ENCODE measurements around the gene PNO1.
A peak's percentile ranks its signal among the peaks of the same experiment; 100 is the strongest.

The PNO1 gene

GRCh38 chr2:68189991-68190784, 32.5 kb downstream of the PNO1 start:
- H3K4ac ChIP-seq (ENCODE audit: low read depth, low read length): no peak overlapping the region
- no peak overlapping the region for H2BK120ac ChIP-seq (ENCODE audit: low read depth, low read length)
- no CpG with 5 or more reads among the region's 15 CpGs for WGBS (ENCODE audit: extremely low coverage, insufficient coverage, low lambda C conversion rate)
- no peak for DNase-seq
- peaks cover 12% of the 10 kb centered on the region for H3K79me2 ChIP-seq (ENCODE audit: control insufficient read depth, insufficient read depth, low read length)
- no peak overlapping the region for H4K5ac ChIP-seq (ENCODE audit: low read length)
- no peak overlapping the region for H3K4me2 ChIP-seq (ENCODE audit: low read length)
- H3K4me3 ChIP-seq (ENCODE audit: low read length): no peak overlapping the region
- H3K9ac ChIP-seq (ENCODE audit: low read length): no peak overlapping the region
- no peaks in the 10 kb centered on the region for H3K36me3 ChIP-seq (ENCODE audit: control insufficient read depth, insufficient read depth, low read length)
- no peak overlapping the region for H3K56ac ChIP-seq (ENCODE audit: low read length)
- H3K27me3 ChIP-seq (ENCODE audit: insufficient read depth, low read length, poor library complexity): peaks cover 1% of the 10 kb centered on the region
- no peak overlapping the region for H3K18ac ChIP-seq (ENCODE audit: low read length)
- no peak overlapping the region for H2AK5ac ChIP-seq (ENCODE audit: low read length)
- H4K8ac ChIP-seq (ENCODE audit: low read depth, low read length): no peak overlapping the region
- H3K27ac ChIP-seq (ENCODE audit: low read depth, low read length): no peak overlapping the region
- H3K79me1 ChIP-seq (ENCODE audit: low read length): peaks cover 6% of the 10 kb centered on the region
- peaks cover 3% of the 10 kb centered on the region for H3K4me1 ChIP-seq (ENCODE audit: control insufficient read depth, low read depth, low read length)
- H3K23ac ChIP-seq (ENCODE audit: low read length): no peak overlapping the region
- H2BK15ac ChIP-seq (replicated peaks; ENCODE audit: low read depth): no peak overlapping the region
- H2BK5ac ChIP-seq (ENCODE audit: low read length): no peak overlapping the region

DNA sequence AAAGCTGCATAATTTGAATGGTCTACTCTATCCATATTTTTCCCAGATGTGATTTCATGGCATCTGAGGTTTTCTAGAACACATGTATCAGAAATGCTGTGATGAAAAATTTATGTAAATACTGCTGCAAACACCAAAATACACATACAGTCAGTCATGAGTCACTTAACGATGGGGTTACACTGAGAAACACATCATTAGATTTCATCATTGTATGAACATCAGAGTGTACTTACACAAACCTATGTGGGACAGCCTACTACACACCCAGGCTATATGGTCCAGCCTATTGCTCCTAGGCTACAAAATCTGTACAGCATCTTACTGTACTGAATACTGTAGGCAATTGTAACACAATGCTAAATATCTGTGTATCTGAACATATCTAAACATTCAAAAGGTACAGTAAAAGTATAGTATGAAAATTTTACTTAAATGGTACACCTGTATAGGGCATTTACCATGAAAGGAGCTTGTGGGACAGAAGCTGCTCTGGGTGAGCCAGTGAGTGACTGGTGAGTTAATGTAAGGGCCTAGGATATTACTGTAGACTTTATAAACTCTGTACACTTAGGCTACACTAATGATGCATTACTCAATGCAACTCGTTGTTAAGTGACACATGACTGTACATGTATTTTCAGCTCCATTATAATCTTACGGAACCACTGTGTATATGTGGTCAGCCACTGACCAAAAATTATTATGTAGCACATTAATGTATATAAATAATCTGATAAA, 33.5 kb downstream of the PNO1 start:
- no peak overlapping the region for H3K9ac ChIP-seq (ENCODE audit: low read length)
- no peak for DNase-seq
- H3K56ac ChIP-seq (ENCODE audit: low read length): no peak overlapping the region
- no peak overlapping the region for H4K8ac ChIP-seq (ENCODE audit: low read depth, low read length)
- no peaks in the 10 kb centered on the region for H3K36me3 ChIP-seq (ENCODE audit: control insufficient read depth, insufficient read depth, low read length)
- no peak overlapping the region for H2BK15ac ChIP-seq (replicated peaks; ENCODE audit: low read depth)
- H3K4me2 ChIP-seq (ENCODE audit: low read length): no peak overlapping the region
- H3K4ac ChIP-seq (ENCODE audit: low read depth, low read length): no peak overlapping the region
- H3K79me1 ChIP-seq (ENCODE audit: low read length): peaks cover 7% of the 10 kb centered on the region
- H3K27me3 ChIP-seq (ENCODE audit: insufficient read depth, low read length, poor library complexity): peaks cover 1% of the 10 kb centered on the region
- no peak overlapping the region for H2BK5ac ChIP-seq (ENCODE audit: low read length)
- no peak overlapping the region for H2BK120ac ChIP-seq (ENCODE audit: low read depth, low read length)
- H3K27ac ChIP-seq (ENCODE audit: low read depth, low read length): no peak overlapping the region
- no peak overlapping the region for H2AK5ac ChIP-seq (ENCODE audit: low read length)
- no peak overlapping the region for H3K18ac ChIP-seq (ENCODE audit: low read length)
- H3K4me1 ChIP-seq (ENCODE audit: control insufficient read depth, low read depth, low read length): peaks cover 3% of the 10 kb centered on the region
- H3K23ac ChIP-seq (ENCODE audit: low read length): no peak overlapping the region
- H3K4me3 ChIP-seq (ENCODE audit: low read length): no peak overlapping the region
- WGBS (ENCODE audit: extremely low coverage, insufficient coverage, low lambda C conversion rate): no CpG with 5 or more reads among the region's 3 CpGs
- H3K79me2 ChIP-seq (ENCODE audit: control insufficient read depth, insufficient read depth, low read length): peaks cover 14% of the 10 kb centered on the region
- no peak overlapping the region for H4K5ac ChIP-seq (ENCODE audit: low read length)

DNA sequence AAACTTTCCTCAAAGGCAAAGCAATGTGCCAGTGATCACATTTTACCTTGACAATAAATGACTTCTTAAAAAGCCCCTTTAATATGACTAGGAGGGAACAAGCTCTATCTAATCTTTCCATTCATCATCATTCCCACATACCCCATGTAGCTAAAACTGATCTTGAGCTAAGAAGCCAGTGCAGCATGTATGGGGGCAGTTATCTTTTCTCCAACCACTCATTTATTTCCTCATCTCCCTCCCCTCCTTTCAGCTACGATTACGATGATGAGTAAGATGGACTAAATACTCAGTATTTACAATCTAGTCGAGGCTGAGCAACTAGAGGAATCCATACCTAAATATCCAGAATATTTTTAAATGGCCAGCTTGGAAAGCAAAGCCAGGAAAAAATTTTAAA, 35.5 kb downstream of the PNO1 start:
- H3K4me3 ChIP-seq (ENCODE audit: low read length): no peak overlapping the region
- DNase-seq: peak; percentile 59
- H2BK120ac ChIP-seq (ENCODE audit: low read depth, low read length): no peak overlapping the region
- no peak overlapping the region for H3K18ac ChIP-seq (ENCODE audit: low read length)
- no peak overlapping the region for H2BK5ac ChIP-seq (ENCODE audit: low read length)
- no peak overlapping the region for H4K8ac ChIP-seq (ENCODE audit: low read depth, low read length)
- H4K5ac ChIP-seq (ENCODE audit: low read length): no peak overlapping the region
- H2BK15ac ChIP-seq (replicated peaks; ENCODE audit: low read depth): no peak overlapping the region
- no peak overlapping the region for H3K23ac ChIP-seq (ENCODE audit: low read length)
- no peak overlapping the region for H3K56ac ChIP-seq (ENCODE audit: low read length)
- H2AK5ac ChIP-seq (ENCODE audit: low read length): no peak overlapping the region
- H3K36me3 ChIP-seq (ENCODE audit: control insufficient read depth, insufficient read depth, low read length): no peaks in the 10 kb centered on the region
- no peak overlapping the region for H3K27ac ChIP-seq (ENCODE audit: low read depth, low read length)
- H3K4me2 ChIP-seq (ENCODE audit: low read length): no peak overlapping the region
- no peak overlapping the region for H3K9ac ChIP-seq (ENCODE audit: low read length)
- H3K27me3 ChIP-seq (ENCODE audit: insufficient read depth, low read length, poor library complexity): peaks cover 1% of the 10 kb centered on the region
- peaks cover 3% of the 10 kb centered on the region for H3K4me1 ChIP-seq (ENCODE audit: control insufficient read depth, low read depth, low read length)
- no CpG with 5 or more reads among the region's 3 CpGs for WGBS (ENCODE audit: extremely low coverage, insufficient coverage, low lambda C conversion rate)
- peaks cover 18% of the 10 kb centered on the region for H3K79me2 ChIP-seq (ENCODE audit: control insufficient read depth, insufficient read depth, low read length)
- no peak overlapping the region for H3K4ac ChIP-seq (ENCODE audit: low read depth, low read length)
- peaks cover 7% of the 10 kb centered on the region for H3K79me1 ChIP-seq (ENCODE audit: low read length)

DNA sequence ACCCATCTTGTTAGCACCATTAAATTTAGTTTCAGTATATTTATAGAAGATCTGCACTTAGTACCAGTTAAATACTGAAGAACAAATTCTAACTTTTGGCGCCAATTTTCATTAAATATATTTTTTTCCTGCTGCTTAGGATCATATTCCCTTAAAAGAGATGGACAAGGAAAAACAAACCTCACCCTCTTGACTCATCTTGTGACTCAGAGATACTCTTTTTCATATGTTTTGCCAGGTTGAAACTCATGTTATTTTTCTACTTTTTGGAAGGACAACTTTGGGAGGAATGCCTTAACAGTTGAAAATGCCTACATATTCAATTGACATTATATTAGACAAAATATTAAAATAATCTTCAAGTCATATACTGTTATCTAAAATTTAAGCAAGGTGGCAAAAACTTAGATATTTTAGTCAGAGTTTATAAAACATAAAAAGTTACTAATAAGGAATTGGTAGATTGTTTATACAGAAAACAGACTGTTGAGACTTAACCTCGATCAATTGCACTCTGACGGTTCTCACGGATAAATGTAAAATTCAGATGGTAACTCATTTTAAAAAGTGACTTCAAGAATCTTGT, 36.2 kb downstream of the PNO1 start:
- no peak overlapping the region for H3K56ac ChIP-seq (ENCODE audit: low read length)
- peaks cover 1% of the 10 kb centered on the region for H3K27me3 ChIP-seq (ENCODE audit: insufficient read depth, low read length, poor library complexity)
- no peak for DNase-seq
- H3K27ac ChIP-seq (ENCODE audit: low read depth, low read length): no peak overlapping the region
- H3K4me3 ChIP-seq (ENCODE audit: low read length): no peak overlapping the region
- no peak overlapping the region for H2AK5ac ChIP-seq (ENCODE audit: low read length)
- H3K4ac ChIP-seq (ENCODE audit: low read depth, low read length): no peak overlapping the region
- no peak overlapping the region for H2BK120ac ChIP-seq (ENCODE audit: low read depth, low read length)
- no peaks in the 10 kb centered on the region for H3K36me3 ChIP-seq (ENCODE audit: control insufficient read depth, insufficient read depth, low read length)
- H2BK5ac ChIP-seq (ENCODE audit: low read length): no peak overlapping the region
- no CpG with 5 or more reads among the region's 4 CpGs for WGBS (ENCODE audit: extremely low coverage, insufficient coverage, low lambda C conversion rate)
- no peak overlapping the region for H3K4me2 ChIP-seq (ENCODE audit: low read length)
- no peak overlapping the region for H4K5ac ChIP-seq (ENCODE audit: low read length)
- H3K79me1 ChIP-seq (ENCODE audit: low read length): peaks cover 6% of the 10 kb centered on the region
- H3K23ac ChIP-seq (ENCODE audit: low read length): no peak overlapping the region
- peaks cover 3% of the 10 kb centered on the region for H3K4me1 ChIP-seq (ENCODE audit: control insufficient read depth, low read depth, low read length)
- no peak overlapping the region for H3K9ac ChIP-seq (ENCODE audit: low read length)
- H4K8ac ChIP-seq (ENCODE audit: low read depth, low read length): no peak overlapping the region
- no peak overlapping the region for H3K18ac ChIP-seq (ENCODE audit: low read length)
- H2BK15ac ChIP-seq (replicated peaks; ENCODE audit: low read depth): no peak overlapping the region
- peaks cover 16% of the 10 kb centered on the region for H3K79me2 ChIP-seq (ENCODE audit: control insufficient read depth, insufficient read depth, low read length)

- Histone ChIP-seq H4K8ac (ENCODE audit: low read depth, low read length) (no peak overlapping the region), H4K5ac (ENCODE audit: low read length) (no peak overlapping the region), H3K23ac (ENCODE audit: low read length) (no peak overlapping the region), H3K4ac (ENCODE audit: low read depth, low read length) (no peak overlapping the region), H3K27ac (ENCODE audit: low read depth, low read length) (no peak overlapping the region), H3K4me3 (ENCODE audit: low read length) (no peak overlapping the region), H2BK15ac (replicated peaks; ENCODE audit: low read depth) (no peak overlapping the region), H3K9ac (ENCODE audit: low read length) (no peak overlapping the region), H2BK5ac (ENCODE audit: low read length) (no peak overlapping the region), H3K36me3 (ENCODE audit: control insufficient read depth, insufficient read depth, low read length) (no peaks in the 10 kb centered on the region), H3K79me1 (ENCODE audit: low read length) (peaks cover 6% of the 10 kb centered on the region), H2AK5ac (ENCODE audit: low read length) (no peak overlapping the region), H3K18ac (ENCODE audit: low read length) (no peak overlapping the region), H3K27me3 (ENCODE audit: insufficient read depth, low read length, poor library complexity) (peaks cover 1% of the 10 kb centered on the region), H3K56ac (ENCODE audit: low read length) (no peak overlapping the region), H3K4me1 (ENCODE audit: control insufficient read depth, low read depth, low read length) (peaks cover 3% of the 10 kb centered on the region), H3K4me2 (ENCODE audit: low read length) (no peak overlapping the region), H3K79me2 (ENCODE audit: control insufficient read depth, insufficient read depth, low read length) (peaks cover 16% of the 10 kb centered on the region), H2BK120ac (ENCODE audit: low read depth, low read length) (no peak overlapping the region)
- DNase-seq: no peak
These were observed 37.4 kb downstream of the PNO1 start for GRCh38 chr2:68195096-68195495.
